ENCODE data around the gene RBFOX2.

GRCh38 chr22:35903571-35904335 is 124.9 kb downstream of the RBFOX2 start:
- TF ChIP-seq CTCF (IDR thresholded peaks at IDR 0.05 in 8 of 11, conservative IDR thresholded peaks at IDR 0.05 in 3 of 11) (no peak), POLR2A (IDR thresholded peaks at IDR 0.05) (no peak)
